B cell (primary cell): ENCODE measurements around the gene MAPK10. TPM values are rescaled to one million over a fixed set of nuclear protein-coding genes. Genes with fewer than 3 reads are reported as not detected.

Source experiments
- ATAC-seq: fragments of 200-7000 bp; cut with Tn5 transposase; one replicate; pipeline ENCODE4 v1.10.0; 2021; ENCODE audit warnings: low read depth, mild to moderate bottlenecking, moderate number of reproducible peaks, moderate library complexity
- CTCF ChIA-PET: fragments of 350-600 bp; sonication (Branson Sonifier 250); formaldehyde crosslinking; loops from one replicate; lab custom pipeline; 2021; ENCODE audit warnings: antibody characterized with exemption, inconsistent platforms; lab: Charles Lee
- POLR2A ChIA-PET: fragments of 350-600 bp; sonication (Branson Sonifier 250); formaldehyde crosslinking; loops from one replicate; lab custom pipeline; 2021; ENCODE audit warnings: antibody characterized with exemption; lab: Charles Lee
- DNase-seq: peaks from one replicate; pipeline ENCODE4 v3.0.0; 2013
- H2AFZ ChIP-seq: 2 replicates; pipeline ENCODE4 v1.6.1; 2012; ENCODE audit warnings: mild to moderate bottlenecking, low read depth, low read length; ENCODE audit not compliant: insufficient read depth, poor library complexity, severe bottlenecking
- H3K27ac ChIP-seq, 2 donors: 1 replicate in 1 of 2; 2 replicates in 1 of 2; pipeline ENCODE4 v1.5.1; 2012 to 2013; ENCODE audit warnings: low read length in 2 of 2, mild to moderate bottlenecking in 2 of 2, moderate library complexity in 1 of 2
- H3K27me3 ChIP-seq, 4 experiments: fragments of 200-600 bp in 1 of 4; sonication (generic) in 1 of 4; replicated peaks in 1 of 4; 1 replicate in 2 of 4; 2 replicates in 2 of 4; pipeline versions ENCODE4 v1.6.1 to v1.7.0; 2013 to 2016; ENCODE audit warnings: low read length in 3 of 4, mild to moderate bottlenecking in 2 of 4, mixed read lengths in 1 of 4, moderate library complexity in 1 of 4; ENCODE audit not compliant: insufficient read depth in 4 of 4, control insufficient read depth in 3 of 4; ENCODE audit errors: control extremely low read depth in 1 of 4
- H3K36me3 ChIP-seq, 2 experiments: replicated peaks in 1 of 2; 1 replicate in 1 of 2; 2 replicates in 1 of 2; pipeline versions ENCODE4 v1.6.1 to v1.7.1; 2013; ENCODE audit warnings: low read length in 1 of 2; ENCODE audit not compliant: insufficient read depth in 2 of 2, control insufficient read depth in 1 of 2; ENCODE audit errors: control extremely low read depth in 1 of 2, extremely low read depth in 1 of 2
- H3K4me1 ChIP-seq, 2 donors: fragments of 200-600 bp in 1 of 2; sonication (generic) in 1 of 2; 1 replicate in 1 of 2; 2 replicates in 1 of 2; pipeline versions ENCODE4 v1.5.1 to v1.6.1; 2013 to 2017; ENCODE audit warnings: low read length in 2 of 2; ENCODE audit not compliant: control insufficient read depth in 2 of 2, insufficient read depth in 2 of 2
- H3K4me2 ChIP-seq: replicated peaks from 2 replicates; pipeline ENCODE3; 2012; ENCODE audit warnings: mild to moderate bottlenecking, low read depth, low read length; ENCODE audit not compliant: poor library complexity, severe bottlenecking
- H3K4me3 ChIP-seq, 5 experiments: fragments of 200-600 bp in 1 of 5; sonication (generic) in 1 of 5; 1 replicate in 3 of 5; 2 replicates in 2 of 5; pipeline versions ENCODE4 v1.5.1 to v1.7.0; 2011 to 2016; ENCODE audit warnings: low read length in 4 of 5, mild to moderate bottlenecking in 4 of 5, low read depth in 2 of 5, control low read depth in 1 of 5, moderate library complexity in 1 of 5; ENCODE audit not compliant: insufficient read depth in 1 of 5; ENCODE audit errors: control extremely low read depth in 1 of 5, extremely low read depth in 1 of 5
- H3K79me2 ChIP-seq: fragments of 200-600 bp; sonication (generic); one replicate; pipeline ENCODE4 v1.6.0; 2016; ENCODE audit warnings: low read length; ENCODE audit not compliant: control insufficient read depth, insufficient read depth
- H3K9ac ChIP-seq: fragments of 200-600 bp; sonication (generic); 2 replicates; pipeline ENCODE4 v1.6.1; 2017; ENCODE audit warnings: mild to moderate bottlenecking, low read length, moderate library complexity
- H3K9me3 ChIP-seq, 3 donors: one replicate each; pipeline versions ENCODE4 v1.6.1 to v1.7.1; 2013; ENCODE audit warnings: low read length in 2 of 3; ENCODE audit not compliant: control insufficient read depth in 2 of 3, insufficient read depth in 1 of 3; ENCODE audit errors: control extremely low read depth in 1 of 3
- H4K20me1 ChIP-seq: 2 replicates; pipeline ENCODE4 v1.6.0; 2012; ENCODE audit warnings: mild to moderate bottlenecking, low read length; ENCODE audit not compliant: insufficient read depth, control insufficient read depth, poor library complexity, severe bottlenecking
- H3K27ac Mint-ChIP-seq: one replicate; pipeline ENCODE4 v1.8.0; 2021; ENCODE audit warnings: mixed read lengths
- H3K27me3 Mint-ChIP-seq: one replicate; pipeline ENCODE4 v1.8.0; 2021; ENCODE audit warnings: mixed read lengths
- H3K4me1 Mint-ChIP-seq: one replicate; pipeline ENCODE4 v1.8.0; 2021; ENCODE audit warnings: mixed read lengths
- H3K4me3 Mint-ChIP-seq: one replicate; pipeline ENCODE4 v1.8.0; 2021; ENCODE audit warnings: mixed read lengths
- H3K9me3 Mint-ChIP-seq: one replicate; pipeline ENCODE4 v1.8.0; 2022; ENCODE audit warnings: mixed read lengths; ENCODE audit not compliant: insufficient read depth
- CTCF ChIP-seq: fragments of 200-600 bp; IDR thresholded peaks from one replicate; pipeline ENCODE4 v1.8.0; 2022; ENCODE audit warnings: antibody characterized with exemption, mild to moderate bottlenecking
- EZH2 ChIP-seq: IDR thresholded peaks from 2 replicates; pipeline ENCODE4 v1.6.1; 2012; ENCODE audit warnings: borderline replicate concordance, low read depth, mild to moderate bottlenecking, moderate library complexity, low read length; ENCODE audit not compliant: insufficient read depth, poor library complexity, severe bottlenecking
- WGBS: methylation state at CpG from one replicate; pipeline ENCODE4 v1.1.5; 2013; ENCODE audit warnings: missing lambda C conversion rate; ENCODE audit not compliant: insufficient coverage; 5-methylcytosine and 5-hydroxymethylcytosine counted together
- intact Hi-C: fragments of 100-400 bp; cut with micrococcal nuclease; formaldehyde crosslinking; loops from one replicate; pipeline ENCODE4 v1.10.0; 2022
- polyA plus RNA-seq: library from polyadenylated mRNA; depleted of rRNA; stranded (reverse); fragments of >200 nt; gene quantifications from 2 replicates; pipeline ENCODE4 v1.2.3, GENCODE V29; 2012
- total RNA-seq, 2 donors: library from RNA; stranded (reverse); fragments of 120-200 nt in 1 of 2; gene quantifications; 1 replicate in 1 of 2; 2 replicates in 1 of 2; pipeline versions ENCODE4 v1.2.3 to v1.2.4, GENCODE V29; 2013 to 2022

The MAPK10 gene
- total and polyA plus RNA-seq, 2 donors (not counting 1 experiment from before 2014, with no cell fraction given), result 0.03 to 3.1 TPM

- Mint-ChIP-seq H3K9me3 (no peaks in the 10 kb centered on the region), H3K27ac (no peak overlapping the region), H3K27me3 (no peaks in the 10 kb centered on the region), H3K4me3 (no peak overlapping the region), H3K4me1 (no peaks in the 10 kb centered on the region)
- no peak overlapping the region for H3K4me3 ChIP-seq
- no peak overlapping the region for H3K27ac ChIP-seq
- H3K9me3 ChIP-seq, result no peaks in the 10 kb centered on the region
- no peak for DNase-seq
- no peaks in the 10 kb centered on the region for H3K27me3 ChIP-seq
- intact Hi-C loops, result no loop called here
- no CpG with 5 or more reads among the region's 1 CpG for WGBS
- no peaks in the 10 kb centered on the region for H3K36me3 ChIP-seq
- no peak overlapping the region for H3K4me2 ChIP-seq
- H4K20me1 ChIP-seq, result no peaks in the 10 kb centered on the region
- H3K4me1 ChIP-seq, result no peaks in the 10 kb centered on the region
- no peaks in the 10 kb centered on the region for H3K79me2 ChIP-seq
- no peak overlapping the region for H2AFZ ChIP-seq
- CTCF ChIA-PET, result no interaction called here
- no peak overlapping the region for H3K9ac ChIP-seq
- POLR2A ChIA-PET, result no interaction called here
- ATAC-seq, result no peak
- TF ChIP-seq CTCF, result no peak
- no peak for TF ChIP-seq EZH2
These were observed 46.2 kb downstream of the MAPK10 start for GRCh38 chr4:86313656-86314055.

GRCh38 chr4:86307432-86307831 lies 52.4 kb downstream of the MAPK10 start:
- Histone ChIP-seq H3K4me3 (no peak overlapping the region), H3K27me3 (no peaks in the 10 kb centered on the region), H4K20me1 (no peaks in the 10 kb centered on the region), H2AFZ (no peak overlapping the region), H3K9me3 (no peaks in the 10 kb centered on the region), H3K4me2 (no peak overlapping the region), H3K79me2 (no peaks in the 10 kb centered on the region), H3K27ac (no peak overlapping the region), H3K9ac (no peak overlapping the region), H3K4me1 (no peaks in the 10 kb centered on the region), H3K36me3 (no peaks in the 10 kb centered on the region)
- no peak overlapping the region for H3K27ac Mint-ChIP-seq
- ATAC-seq (no peak), DNase-seq (no peak)
- ChIA-PET CTCF (no interaction called here), POLR2A (no interaction called here)
- peaks cover 1% of the 10 kb centered on the region for H3K4me1 Mint-ChIP-seq
- H3K27me3 Mint-ChIP-seq, result peaks cover 4% of the 10 kb centered on the region
- no peak for TF ChIP-seq CTCF
- no peak for TF ChIP-seq EZH2
- no peaks in the 10 kb centered on the region for H3K9me3 Mint-ChIP-seq
- no peak overlapping the region for H3K4me3 Mint-ChIP-seq
- intact Hi-C loops, result no loop called here
